HG02973 (cell line): Measurements from ENCODE around the gene EGFR.
A peak's percentile ranks its signal among the peaks of the same experiment; 100 is the strongest.

ENCODE experiments used
- ATAC-seq: cut with Tn5 transposase; IDR thresholded peaks from one replicate; pipeline ENCODE4 v1.9.1; 2021; ENCODE audit warnings: moderate library complexity; ENCODE audit not compliant: unreplicated experiment

The EGFR gene

DNA sequence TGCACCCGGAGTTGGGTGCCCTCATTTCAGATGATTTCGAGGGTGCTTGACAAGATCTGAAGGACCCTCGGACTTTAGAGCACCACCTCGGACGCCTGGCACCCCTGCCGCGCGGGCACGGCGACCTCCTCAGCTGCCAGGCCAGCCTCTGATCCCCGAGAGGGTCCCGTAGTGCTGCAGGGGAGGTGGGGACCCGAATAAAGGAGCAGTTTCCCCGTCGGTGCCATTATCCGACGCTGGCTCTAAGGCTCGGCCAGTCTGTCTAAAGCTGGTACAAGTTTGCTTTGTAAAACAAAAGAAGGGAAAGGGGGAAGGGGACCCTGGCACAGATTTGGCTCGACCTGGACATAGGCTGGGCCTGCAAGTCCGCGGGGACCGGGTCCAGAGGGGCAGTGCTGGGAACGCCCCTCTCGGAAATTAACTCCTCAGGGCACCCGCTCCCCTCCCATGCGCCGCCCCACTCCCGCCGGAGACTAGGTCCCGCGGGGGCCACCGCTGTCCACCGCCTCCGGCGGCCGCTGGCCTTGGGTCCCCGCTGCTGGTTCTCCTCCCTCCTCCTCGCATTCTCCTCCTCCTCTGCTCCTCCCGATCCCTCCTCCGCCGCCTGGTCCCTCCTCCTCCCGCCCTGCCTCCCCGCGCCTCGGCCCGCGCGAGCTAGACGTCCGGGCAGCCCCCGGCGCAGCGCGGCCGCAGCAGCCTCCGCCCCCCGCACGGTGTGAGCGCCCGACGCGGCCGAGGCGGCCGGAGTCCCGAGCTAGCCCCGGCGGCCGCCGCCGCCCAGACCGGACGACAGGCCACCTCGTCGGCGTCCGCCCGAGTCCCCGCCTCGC, at the start of gene EGFR:
EGFR (plus strand) TSS at position 657 of the 830 bp plus-strand sequence. CDS start 261 bp downstream, outside the sequence.
- ATAC-seq: no peak

DNA sequence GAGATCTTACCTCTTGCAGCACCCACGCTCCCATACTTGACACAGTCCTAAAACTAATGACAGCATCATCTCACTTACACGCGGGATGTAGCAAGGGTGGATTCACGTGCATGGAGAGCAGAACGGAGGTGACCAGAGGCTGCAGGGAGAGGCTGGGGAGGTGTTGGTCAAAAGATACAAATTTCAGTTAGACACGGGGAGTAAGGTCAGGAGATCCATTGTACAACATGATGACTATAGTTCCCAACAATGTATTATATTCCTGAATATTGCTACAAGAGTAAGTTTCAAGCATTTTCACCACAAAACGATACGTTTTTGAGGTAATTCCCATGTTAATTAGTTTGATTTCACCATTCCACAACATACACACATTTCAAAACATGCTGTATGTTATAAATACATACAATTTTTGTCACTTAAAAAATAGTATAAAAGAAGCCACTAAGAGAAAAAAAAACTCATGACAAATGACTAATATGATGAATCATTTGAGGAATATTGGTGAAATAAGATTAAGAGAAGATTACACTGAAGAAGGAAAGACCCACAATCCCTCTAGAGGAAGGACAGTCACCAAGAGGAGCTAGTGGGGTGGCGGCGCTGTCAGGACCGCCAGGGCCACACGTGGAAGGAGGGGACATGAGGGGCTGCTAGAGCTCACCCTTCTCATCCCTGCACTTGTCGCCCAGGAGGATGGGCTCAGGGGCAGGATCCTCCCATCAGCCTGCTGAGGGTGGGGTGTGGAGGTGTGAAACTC, 49.4 kb upstream of the EGFR start:
- no peak for ATAC-seq

- no peak for ATAC-seq
These were observed 46.0 kb upstream of the EGFR start for GRCh38 chr7:54972733-54973294.

DNA sequence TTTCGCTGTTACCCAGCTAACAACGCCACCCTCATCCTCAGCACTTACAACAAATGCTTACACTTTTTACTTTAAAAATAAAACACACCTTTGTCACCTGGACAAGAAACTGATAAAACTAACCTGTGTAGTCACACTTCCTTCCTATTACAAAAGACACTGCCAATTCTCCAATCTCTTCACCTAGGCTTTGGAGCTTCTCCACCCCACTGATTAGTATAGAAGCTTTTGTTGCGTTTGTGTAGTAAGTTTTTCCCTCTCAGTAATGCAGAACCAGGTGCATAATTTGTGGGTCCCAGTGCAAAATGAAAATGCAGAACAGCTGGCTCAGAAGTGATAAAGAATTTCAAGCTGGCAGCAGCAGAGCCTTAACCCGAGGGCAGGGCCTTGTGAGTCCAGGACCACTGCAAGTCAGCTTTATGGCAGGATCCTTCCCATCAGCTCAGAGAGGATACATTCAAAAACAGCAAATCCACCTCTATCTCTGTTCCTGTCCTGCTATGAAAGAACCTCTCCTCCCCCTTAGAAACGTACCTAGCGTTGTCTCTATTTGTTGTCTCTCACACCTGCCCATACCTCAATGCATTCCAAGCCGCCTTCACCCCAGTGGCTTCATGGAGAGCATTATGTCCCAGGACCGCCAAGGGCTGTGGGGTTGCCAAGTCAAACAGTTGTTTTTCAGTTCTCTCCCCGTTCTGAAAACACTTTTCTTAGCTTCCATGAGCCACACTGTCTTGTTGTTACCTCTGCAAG, 40.3 kb upstream of the EGFR start:
- ATAC-seq: no peak

DNA sequence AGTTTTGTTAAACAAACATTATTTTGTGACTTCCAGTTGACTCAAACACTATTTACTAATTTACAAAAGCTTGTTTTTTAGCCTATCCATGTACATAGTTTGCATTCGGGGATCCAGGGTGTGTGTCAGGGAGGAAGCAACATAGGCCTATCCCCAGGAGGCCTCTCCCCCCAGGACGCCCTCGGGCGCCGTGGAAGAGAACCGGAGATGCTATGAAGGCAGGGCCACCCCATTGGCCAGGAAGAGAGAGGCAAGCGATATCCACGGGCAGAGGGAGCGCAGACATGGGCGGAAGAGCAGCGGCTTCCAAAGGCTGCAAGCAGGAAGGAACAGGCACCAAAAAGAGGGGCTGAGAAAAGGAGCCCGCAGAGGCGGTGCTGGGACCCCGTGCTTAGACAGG, 38.3 kb upstream of the EGFR start:
- no peak for ATAC-seq

- no peak for ATAC-seq
These were observed 36.9 kb upstream of the EGFR start for GRCh38 chr7:54981913-54982312.

DNA sequence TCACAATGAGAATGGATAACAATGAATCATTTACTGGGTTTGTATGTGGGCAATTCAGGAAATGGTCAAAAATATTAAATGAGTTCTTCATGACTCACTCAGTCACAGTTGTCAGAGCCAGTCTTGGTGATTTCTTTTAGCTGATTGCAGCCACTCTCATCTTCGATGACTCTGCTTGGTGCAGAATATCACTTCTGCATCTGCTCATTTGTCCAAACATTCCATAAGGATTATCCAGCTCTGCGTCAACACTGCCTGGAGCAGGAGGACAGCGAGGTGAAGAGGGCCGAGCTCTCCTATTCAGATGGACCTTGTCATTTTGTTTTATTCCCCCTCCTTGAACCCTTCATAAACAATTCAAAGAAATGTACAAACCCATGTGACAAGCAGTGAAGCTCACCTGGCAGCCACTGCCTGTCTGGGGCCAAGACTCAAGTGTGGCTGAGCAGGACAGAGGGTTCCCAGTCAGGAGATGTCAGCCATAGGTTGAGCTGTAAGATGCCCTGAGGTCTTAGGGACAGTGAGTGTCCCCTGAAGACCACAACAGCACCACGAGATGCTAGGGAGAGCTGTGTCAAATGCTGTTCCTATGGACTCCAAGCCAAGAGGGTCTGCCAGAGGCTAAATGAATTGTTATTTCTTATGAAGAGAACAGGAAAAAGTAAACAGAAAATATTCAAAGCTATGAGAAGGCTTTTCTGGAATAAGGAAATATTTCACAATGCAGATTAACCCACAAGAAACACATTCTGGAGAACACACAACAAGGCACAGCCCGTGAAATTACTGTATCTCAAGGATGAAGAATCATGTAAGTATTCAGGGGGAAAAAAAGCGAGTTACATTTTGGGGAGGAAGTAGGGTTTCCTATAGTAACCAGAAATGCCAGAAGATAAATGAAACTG, 33.1 kb upstream of the EGFR start:
- no peak for ATAC-seq

GRCh38 chr7:54986716-54987115, 32.1 kb upstream of the EGFR start:
- no peak for ATAC-seq

DNA sequence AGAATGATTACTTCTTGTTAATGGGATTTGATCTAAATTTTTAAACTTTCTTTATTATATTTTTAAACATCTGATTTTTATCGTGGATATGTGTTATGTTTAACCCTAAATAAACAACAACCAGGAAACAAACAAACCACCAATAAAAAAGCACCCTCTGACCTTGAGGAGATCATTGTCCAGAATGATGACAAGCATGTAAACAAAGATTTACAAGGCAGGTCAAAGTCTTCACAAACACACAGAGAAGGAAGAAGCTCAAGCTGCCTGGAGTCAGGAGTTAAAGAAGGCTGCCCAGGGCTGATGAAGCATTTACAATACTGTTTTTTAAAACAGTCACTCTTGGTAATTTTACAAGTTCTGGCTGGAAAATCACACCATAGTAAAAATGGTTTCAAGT, 31.0 kb upstream of the EGFR start:
- ATAC-seq: no peak

- ATAC-seq: no peak
These were observed 30.3 kb upstream of the EGFR start for GRCh38 chr7:54988516-54988915.

DNA sequence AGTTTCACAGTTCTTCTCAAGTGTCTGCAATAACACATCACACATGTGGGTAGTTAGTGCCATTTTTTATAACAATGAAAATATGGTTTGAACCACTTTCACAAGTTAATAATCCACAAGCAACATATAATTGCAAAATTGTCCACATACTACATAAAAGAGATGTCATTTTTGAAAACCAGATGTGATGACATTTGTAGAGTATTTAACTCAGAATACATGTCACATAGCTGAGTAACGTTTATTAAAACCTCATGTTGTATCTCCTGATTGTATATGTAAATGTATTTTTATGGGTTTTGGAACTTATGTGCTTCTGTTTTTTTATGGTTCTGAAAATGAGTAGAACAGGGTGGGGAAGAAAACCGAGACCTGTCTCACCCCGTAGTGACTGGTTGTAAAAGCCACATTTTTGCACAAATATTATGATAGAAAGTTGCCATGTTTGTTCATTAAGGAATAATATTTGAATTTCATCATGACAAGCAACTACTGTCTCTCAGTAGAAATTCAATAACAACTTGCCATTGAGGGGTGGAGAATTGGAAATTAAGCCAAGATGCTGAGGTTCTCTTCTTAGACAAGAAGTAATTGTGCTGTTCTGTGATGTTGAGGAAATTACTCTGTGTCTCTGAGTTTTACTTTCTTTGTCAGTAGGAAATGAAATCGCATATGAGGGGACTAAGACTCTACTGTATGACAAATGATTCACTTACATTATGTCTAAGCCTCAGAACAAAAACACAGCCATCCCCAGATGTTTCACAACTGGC, 29.2 kb upstream of the EGFR start:
- no peak for ATAC-seq

GRCh38 chr7:54991341-54991740, 27.5 kb upstream of the EGFR start:
- ATAC-seq: no peak

DNA sequence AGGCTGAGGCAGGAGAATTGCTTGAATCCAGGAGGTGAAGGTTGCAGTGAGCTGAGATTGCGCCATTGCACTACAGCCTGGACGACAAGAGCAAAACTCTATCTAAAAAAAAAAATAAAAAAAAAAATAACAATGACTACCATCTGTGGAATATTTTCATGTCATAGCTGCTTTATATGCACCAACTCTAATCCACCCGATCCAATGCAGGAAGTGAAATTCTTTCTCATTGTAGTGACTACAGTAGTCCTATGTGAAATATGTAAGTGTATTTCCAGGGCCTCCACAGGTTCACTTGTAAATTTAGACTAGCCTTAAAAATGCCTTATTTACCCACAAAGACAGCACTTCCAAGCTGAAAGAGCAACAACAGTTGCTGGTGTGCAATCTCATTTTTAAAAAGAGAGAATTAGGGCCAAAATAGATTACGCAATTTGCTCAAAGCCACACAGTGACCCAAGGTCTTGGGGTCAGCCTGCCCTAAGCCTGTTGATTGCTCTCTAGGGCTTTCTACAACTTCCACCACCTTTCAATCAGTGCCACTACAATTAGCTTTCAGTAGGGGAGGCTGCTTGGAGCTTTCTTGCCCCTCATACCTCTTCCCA, 25.8 kb upstream of the EGFR start:
- ATAC-seq: no peak

DNA sequence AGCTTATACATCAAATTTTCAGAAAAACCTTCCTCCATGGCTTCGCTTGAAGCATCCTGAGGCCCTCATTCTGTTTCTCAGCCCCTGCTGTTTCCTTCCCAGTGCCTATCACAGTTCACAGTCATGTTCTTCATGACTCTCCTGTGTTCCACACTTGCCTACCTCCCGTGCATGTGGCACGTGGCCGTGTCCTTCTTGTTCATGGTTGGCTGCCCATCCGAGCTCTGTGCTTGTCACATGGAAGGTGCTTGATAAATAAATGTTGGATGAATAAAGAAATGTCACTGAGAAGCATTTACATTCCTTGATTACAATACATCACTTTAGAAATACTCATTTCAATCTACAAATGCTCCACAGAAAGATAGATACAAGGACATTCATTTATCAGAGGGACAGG, 23.7 kb upstream of the EGFR start:
- ATAC-seq: no peak

DNA sequence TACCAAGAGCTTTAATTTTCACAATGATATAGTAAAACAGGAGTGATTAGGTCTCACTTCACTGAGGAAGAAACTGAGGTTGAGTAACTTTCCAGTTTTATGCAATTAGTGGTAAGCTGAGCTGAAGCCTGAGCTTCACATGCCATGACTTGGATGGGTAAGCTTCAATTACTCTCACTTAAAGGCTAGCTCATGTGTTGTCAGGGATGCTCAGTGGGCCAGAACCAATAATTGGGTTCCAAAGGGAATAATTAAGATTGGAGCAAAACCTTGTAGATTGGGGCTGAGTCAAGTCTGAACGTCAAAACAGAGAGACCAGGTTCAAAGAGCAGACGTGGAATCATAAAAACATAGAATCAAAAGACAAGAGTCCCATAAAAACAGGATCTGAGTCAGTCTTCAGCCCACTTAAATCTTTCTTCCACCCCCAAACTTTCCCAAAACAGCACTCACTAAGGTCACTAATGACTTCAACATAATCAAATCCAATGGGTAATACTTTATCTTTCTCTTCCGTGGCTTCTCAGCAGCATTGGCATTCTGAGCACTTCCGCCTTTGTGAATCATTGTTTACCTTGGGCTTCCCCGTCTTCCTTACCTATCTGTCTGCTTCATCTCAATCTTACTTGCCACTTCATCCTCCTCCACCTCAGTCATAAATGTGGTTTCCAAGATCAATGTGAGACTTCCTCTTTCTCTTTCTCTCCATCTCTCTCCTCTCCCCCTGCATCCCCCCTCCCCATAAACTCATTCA, 23.0 kb upstream of the EGFR start:
- ATAC-seq: peak; percentile 88

DNA sequence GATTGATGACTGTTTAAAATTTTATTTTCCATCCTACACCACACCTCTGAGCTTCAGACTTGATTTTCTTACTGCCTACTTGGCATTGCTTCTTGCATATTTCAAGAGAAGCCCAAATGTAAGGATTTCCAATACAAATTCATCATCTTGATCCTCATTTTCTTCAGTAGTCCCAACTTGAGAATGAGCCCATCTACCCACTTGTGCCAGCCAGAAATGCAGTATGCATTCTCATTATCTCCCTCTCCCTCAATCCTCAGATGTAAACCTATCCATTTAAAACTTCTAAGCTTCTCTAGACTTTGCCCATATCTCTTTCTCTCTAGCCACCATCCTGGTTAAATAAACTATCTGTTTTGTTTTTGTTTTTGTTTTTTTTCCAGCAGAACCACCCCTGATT, 22.4 kb upstream of the EGFR start:
- no peak for ATAC-seq

GRCh38 chr7:55004579-55004978, 14.2 kb upstream of the EGFR start:
- no peak for ATAC-seq

- no peak for ATAC-seq
These were observed 13.5 kb upstream of the EGFR start for GRCh38 chr7:55005241-55005851.
